Activated CD8-positive, alpha-beta memory T cell treated with anti-CD3 and anti-CD28 coated beads, Interleukin-2, amount 50 U/mL, for 1 hour (primary cell): ENCODE measurements around the gene HIVEP3.

Experiments
- DNase-seq: peaks from one replicate; pipeline ENCODE4 v3.0.0-alpha.2; 2020; ENCODE audit errors: extremely low read depth

Gene HIVEP3

DNA sequence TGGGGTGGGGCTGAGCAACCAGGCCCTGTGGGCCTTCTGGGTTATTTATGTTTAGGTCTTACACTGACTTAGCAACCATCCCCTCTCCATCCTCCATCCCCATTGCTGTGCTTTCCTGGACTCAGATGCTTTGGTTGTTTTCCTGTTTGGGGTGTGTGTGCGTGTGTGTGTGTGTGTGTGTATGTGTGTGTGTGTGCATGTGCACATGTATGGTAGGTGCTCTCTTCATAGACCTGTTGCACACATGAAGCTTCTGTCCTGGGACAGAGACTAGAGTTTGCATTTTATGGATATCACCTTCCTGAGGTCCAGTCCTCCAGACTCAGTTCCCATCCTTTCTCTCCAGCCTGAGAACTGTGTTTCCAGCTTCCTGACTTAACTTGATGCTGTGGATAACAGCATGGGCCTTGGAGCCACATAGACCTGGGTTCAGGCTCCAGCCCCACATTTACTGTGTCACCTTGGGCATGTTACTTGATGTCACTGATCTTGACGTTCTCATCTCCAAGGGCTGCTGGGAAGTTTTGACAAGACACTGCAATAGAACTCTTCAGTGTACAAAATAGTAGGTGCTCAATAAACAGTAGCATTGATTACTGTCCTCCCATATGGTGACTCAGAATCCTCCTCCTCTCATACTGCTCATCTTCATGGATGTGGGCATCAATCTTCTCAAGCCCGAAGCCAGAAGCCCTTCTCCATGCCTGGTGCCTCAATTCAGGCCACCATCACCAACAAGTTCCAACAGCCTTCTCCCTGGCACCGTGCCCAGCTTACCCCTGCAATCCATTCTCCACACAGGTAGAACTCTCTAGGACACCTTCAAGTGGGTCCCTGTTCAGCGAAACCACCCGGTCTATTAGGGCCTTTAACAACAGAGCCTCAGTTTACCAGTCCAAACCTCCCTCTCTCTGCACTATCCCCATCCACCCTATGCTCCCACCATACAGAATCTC lies 252.5 kb downstream of the HIVEP3 start:
- DNase-seq = no peak

DNA sequence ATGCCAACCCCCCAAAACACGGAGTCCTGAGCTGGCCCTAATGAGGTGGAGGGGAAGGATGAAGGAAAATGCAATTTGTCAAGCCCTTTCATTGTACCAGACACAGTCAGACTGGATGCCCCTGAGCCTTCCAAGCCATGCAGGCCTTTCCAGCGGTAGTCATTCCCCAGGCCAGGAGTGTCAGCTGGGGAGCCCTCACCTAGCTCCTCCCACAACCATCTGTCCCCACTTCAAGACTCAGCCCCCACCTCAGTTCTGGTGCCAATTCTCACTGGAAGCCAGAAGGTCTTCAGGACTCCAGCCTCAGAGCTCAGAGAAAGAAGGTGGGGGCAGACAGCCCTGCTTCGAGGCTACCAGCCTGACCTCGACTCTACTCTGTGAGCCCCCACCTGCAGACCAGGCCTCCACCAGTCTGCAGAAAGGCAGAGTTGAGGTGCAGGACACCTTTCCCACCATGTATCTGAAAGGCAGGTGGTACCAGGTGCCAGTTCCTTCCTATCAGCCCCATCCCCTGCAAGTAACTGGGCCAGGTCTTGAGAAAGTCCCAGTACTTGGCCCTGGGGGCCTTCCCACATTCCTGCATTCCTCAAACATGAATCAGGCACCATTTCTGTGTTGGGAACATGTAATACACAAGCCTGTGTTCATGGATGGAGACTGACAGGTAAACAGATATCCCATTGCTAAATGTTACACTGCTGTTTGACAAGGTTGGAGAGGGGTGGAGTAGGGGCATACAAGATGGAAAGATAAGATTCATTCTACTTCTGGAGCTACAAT lies 253.7 kb downstream of the HIVEP3 start:
- DNase-seq = no peak

DNA sequence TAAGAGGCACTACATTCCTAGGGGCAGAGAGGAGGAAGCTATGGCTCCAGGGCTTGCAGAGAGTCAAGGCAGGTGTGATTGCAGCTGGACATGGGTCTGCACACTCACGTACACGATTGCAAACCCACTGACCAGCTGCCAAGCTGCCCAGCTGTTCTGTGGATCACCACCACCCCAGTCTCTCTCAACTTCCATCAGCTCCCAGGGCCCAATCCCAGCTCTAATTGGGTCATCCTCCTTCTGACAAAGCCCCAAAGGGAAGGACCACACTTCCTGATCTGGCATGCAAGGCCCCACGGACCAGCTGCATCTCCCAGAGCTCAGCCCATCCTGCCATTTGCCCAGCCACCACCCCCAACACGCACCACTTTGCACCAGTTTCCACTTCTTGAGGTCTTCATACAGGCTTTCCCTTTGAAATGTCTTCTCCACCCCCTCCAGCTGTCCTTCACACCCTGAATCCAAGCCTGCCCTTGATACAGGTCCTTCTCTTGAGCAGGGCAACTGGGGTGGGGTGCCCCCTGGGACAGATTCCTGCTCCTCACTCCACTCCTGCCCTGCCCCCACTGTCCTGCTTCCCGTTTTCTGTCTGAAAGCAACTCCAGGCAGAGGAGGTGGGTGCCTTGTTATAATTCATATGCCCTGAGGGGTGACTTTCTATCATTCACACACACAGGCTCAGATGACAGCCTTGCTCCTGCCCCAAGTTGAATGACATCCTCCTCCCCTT lies 254.9 kb downstream of the HIVEP3 start:
- no peak for DNase-seq

GRCh38 chr1:41662765-41663437 lies 255.8 kb downstream of the HIVEP3 start:
- no peak for DNase-seq

DNA sequence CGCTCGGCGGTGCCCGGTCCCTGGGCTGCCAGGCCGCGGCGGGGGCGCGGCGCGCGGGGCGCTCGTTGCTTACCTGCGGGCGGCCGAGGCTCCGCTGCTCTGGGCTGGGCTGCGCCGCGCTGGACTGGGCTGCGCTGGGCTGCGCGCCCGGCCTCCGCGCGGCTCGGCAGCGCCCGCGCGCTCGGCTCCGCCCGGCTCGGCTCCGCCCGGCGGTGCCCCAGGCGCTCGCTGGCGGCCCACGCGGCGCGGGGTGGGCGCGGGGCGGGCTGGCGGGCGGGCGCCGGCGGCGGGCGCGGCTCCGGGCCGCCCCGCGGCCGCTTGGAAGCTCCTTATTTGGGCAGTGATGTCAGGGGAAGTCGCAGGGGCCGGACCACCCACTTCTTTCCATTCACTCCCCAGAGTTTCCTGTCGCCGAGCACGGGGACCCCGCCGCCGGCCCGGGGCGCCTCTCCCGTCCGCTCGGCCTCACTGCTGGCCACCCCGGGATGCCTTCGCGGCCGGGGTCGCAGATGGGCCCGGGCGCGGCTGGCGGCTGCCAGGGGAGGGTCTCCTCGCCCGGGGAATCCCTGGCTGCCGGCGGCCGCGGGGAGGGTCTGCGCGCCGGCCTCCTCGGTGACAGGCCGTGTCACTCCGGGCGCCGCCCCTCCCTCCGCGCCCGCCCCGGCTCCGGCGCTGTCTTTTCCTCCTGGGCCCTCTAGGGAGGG lies 256.5 kb downstream of the HIVEP3 start:
- peak; percentile 49 for DNase-seq

GRCh38 chr1:41661428-41662060 lies 257.2 kb downstream of the HIVEP3 start:
- DNase-seq = no peak

DNA sequence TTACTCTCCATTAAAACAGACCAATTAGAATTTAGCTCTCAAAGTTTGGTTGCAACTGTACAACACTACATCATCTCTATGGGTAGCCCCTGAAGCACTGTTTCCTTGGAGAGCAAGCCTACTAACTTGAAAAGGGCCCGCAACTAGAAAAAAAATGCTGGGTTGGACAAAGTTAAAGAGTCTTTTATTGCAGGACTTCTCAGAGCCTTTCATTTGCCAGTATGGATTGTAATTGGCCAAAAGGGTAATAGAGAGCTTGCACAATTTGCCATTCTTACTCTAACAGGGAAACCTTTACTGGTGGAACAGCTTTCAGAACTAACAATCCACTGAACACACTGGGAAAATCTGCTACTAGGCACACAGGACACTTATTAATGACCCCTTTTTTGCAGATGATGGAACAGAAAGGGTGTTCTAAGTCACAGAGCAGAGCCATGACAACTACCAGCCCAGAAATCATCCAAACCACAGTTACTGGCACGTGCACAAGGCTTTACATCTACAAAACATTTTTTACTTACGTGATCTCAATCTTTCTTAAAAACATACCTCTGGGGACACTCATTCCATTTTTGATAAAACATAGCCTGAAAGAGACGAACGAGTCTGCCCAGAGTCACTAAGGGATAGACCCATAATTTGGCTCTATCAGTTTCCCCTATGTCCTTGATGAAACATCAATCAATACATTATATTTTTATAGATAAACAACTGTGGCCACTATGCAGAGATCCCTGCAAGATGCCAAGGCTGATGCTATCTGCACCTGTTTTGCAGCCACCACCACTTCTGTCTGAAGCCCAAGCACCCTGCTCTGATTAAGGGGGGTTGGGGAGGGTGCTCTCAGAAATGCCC lies 257.9 kb downstream of the HIVEP3 start:
- no peak for DNase-seq

DNA sequence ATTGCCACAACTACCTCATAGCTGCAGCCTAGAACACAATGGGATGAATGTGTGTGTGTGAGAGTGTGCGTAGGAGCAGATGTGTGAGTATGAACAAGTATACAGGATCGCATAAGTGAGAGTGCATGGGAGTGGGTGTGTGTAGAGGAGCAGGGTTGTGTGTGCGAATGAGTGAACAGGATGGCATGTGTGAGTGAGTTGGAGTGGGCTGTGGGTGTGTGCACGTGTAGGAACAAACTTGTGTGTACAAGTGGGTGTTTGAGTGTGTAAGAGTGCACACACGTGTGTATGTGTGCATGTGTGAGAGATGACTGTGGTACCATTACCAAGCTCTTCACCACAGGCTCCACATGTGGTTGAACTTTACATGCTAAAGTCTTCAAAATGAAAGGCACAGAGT lies 258.8 kb downstream of the HIVEP3 start:
- DNase-seq = no peak

GRCh38 chr1:41659159-41659495 lies 259.6 kb downstream of the HIVEP3 start:
- no peak for DNase-seq

DNA sequence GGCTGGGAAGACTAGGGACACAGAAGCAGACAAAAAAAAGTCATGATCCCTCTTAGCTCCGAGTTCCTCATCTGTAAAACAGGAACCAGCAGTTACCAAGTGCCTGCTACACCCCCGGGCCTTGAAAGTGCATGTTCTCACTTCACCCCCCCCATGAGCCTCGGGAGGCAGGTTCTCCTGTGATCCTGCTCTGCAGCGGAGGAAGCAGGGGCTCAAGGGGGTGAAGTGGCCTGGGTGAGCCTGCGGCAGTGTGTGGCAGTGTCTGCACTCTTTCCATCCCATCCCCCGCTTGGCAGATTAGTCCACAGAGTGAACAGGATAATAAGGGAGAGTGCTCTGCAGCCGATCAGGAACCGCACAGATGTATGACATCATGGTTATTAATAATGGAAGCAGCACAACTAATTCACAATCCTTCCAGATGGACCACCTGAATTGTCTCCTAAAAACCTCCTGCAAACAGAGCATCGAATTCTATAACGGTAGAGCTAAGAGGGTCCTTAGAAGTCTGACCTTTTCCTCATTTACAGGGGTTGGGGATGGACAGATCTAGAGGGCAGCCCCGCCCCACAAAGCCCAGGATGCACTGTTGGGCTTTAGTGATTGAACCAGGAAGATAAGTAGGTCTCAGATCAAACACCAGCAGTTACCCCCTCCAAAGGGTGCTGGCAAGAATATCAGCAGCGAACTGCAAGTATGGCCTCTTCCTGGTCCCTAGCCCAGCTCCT lies 260.1 kb downstream of the HIVEP3 start:
- no peak for DNase-seq

DNA sequence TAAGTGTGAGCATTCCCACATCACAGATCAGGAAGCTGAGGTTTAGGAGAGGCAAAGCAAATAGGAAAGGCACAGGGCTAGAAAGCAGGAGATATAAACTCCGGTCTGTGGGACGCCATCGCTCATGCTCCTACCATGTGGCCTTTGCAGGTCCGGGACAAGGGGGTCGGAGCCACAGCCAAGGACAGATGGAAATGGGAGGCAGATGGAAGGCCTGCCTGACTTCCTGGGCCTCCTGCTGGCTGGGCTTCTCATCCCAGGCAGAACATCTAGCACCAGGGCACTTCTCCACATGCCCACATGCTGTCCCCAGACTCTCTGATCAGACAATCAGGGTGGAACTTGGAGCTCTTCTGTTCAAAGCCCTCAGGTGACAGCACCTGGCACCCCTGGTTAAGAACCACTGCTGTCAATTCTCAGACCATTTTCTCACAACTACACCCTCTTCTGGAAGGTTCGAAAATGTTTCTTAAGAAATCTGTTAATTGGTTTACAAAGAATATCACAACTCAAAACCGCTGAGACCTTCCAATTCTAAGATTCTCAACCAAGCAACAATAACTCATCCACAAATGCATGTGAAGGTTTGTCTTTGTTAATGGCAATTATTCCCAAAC lies 260.9 kb downstream of the HIVEP3 start:
- DNase-seq = no peak

DNA sequence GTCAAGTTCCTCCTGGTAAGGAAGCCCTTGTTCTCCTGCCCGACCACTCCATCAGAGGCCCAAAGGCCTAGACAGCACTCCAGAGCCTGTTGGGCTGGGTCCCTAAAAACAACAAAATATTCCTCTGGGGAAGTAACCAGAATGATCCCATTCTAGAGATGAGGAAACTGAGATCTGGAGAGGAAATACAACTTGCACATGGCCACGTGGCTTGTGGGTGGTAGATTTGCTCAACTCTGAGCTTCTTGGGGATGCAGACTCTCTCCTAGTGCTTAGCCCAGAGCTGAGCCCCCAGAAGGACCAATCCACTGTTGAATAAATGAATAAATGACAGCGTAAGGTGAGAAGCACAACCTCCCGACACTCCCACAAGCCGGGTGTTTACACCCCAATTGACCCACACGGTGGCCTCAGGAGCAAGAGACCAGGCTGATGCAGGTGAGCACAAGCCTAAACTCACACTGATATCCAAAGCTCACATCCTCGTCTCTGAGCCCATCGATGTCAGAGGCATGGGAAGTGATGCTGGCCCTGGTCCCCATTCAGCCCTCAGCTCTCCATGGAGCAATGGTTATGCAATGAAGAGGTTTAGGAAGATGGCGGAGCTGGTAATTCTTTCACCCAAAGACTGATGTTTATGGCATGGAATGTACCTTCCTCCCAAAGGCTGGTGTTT lies 261.8 kb downstream of the HIVEP3 start:
- no peak for DNase-seq

GRCh38 chr1:41656068-41656467 lies 262.7 kb downstream of the HIVEP3 start:
- DNase-seq = no peak

DNA sequence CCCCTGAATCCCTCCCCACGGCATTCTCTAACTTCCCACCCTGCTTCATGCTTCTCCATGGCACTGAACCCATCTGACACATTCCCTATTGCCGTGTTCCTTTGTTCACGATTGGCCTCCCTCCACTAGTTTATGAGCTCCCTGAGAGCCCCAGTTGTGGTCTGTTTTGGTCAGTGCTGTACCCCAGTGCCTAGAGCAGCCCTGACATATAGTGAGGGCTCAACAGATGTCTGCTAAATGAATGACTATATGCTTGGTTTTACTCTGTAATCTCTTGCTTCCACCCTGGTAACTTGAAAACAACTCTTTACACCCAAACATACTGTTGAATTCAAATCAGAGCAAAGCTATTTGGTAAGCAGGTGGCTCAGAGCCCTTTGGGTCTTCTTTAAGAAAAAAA lies 263.1 kb downstream of the HIVEP3 start:
- DNase-seq = no peak

- DNase-seq = no peak
These were observed 265.1 kb downstream of the HIVEP3 start for GRCh38 chr1:41653574-41653973.

DNA sequence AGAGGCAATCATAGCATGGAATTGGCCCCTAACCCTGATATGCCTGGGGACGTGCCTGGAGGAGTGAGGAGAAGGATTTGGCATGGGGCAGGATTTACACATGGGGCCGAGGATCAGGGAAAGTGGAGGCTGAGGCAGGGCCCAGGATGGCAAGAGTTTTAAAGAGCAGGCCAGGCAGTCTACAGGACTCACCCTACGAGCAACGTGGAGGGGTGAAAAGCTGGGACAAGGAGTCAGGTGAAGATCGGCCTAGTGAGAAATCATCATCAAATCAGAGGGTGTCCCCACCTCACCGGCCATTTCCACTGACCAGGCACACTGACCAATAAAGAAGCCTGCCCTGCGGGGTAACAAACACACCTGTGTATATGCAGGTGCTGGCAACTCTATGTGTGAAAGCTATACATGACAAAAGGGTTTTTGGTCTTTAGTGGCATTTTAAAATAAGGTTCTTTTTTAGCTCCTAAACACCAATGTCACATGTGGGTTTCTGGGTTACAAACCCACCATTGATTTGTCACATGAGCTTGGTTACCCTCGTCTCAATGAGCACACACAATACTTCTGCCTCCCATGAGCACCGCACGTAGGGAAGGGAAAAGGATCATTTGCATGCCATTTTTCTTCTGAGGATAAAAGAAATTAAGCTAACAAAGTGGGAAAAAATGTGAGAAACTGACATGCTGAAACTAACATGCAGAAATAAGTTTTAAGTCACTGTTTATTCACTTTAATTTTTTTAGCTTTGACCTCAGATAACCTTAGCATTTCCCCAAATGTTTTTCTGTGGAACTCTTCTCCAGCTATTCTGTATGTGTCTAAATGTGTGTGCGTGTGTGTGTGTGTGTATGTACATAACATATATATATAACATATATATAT lies 266.1 kb downstream of the HIVEP3 start:
- DNase-seq = no peak
